Measurements from ENCODE around the gene PLGRKT. TPM values are rescaled to one million over a fixed set of nuclear protein-coding genes. Genes with fewer than 3 reads are reported as not detected.
"Not testable (repeated sequence)": the region's sequence is repeated elsewhere in the genome, so short reads cannot be mapped to it uniquely, and the experiment has no call there.

The PLGRKT gene
- total RNA-seq, 1 donor from 2014 or later = 16.5 TPM

DNA sequence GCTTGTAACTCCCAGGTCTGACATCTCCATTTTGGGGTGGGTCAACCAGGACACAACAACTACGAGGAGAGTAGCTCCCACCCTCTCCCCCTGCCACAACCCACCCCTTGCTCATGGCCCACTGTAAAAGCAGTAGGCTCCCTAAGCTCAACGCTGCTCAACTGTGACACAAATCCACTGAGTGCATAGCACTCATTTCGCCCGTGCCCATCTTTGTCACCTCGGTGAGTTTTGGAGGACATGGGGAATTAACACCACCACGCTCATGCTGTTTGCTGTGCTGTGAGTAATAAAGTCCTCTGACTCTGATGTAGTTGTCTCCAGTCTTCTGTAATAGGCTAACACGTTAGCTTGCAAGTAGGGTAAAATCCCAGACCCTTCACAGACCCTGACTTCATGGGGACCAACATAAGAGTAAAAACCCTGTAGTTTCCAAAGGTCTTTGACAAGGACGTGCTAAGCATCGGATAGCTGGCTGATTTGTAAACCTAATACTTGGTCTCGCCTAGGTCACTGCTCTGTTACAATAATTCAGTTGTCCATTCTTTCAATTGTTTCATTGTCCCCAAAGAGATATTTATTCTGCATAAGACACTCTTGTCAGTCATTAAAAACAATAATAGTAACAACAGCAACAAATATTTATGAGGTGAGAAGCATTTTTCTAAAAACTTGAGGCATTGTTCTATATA is 7.7 kb downstream of the PLGRKT start:
- no peak for DNase-seq

DNA sequence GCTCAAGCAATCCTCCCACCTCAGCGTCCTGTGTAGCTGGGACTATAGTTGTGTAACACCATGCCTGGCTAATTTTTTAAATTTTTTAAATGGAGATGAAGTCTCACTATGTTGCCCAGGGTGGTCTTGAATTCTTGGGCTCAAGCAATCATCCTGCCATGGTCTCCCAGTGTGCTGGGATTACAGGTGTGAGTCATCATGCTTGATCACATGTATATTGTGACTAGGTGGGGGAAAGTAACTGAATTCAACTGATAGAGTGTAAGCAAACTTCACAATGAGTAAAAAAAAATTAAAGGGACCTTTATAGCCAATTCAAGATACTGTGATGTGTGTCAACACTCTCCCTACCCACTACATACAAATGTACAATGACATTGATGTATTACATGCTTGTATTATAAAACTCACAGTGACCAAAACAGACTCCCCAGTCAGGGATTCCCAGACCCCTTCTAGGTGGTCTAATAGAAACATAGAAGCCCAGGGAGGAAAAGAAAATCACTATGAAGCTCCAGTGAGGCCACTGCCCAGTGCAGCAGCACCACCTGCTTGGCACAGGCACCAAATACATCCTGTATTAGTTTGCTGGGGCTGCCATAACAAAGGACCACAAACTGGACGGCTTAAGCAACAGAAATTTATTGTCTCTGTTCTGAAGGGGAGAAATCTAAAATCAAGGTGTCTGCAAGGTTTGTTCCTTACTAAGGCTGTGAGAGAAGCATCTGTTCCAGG is 8.8 kb downstream of the PLGRKT start:
- no peak for DNase-seq

- DNase-seq = no peak
Observed at GRCh38 chr9:5428172-5428571, 9.6 kb downstream of the PLGRKT start.

DNA sequence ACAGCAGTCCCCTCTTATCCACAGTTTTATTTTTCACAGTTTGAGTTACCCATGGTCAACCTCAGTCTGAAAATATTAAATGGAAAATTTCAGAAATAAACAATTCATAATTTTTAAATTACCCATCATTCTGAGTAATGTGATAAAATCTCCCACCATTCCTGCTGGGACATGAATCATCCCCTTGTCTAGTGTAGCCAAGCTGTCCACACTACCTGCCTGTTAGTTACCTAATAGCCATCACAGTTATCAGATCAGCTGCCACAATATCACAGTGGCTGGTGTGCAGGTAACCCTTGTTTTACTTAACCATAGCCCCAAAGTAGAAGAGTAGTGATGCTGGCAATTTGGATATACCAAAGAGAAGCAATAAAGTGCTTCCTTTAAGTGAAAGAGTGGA is 10.7 kb downstream of the PLGRKT start:
- no peak for DNase-seq

DNA sequence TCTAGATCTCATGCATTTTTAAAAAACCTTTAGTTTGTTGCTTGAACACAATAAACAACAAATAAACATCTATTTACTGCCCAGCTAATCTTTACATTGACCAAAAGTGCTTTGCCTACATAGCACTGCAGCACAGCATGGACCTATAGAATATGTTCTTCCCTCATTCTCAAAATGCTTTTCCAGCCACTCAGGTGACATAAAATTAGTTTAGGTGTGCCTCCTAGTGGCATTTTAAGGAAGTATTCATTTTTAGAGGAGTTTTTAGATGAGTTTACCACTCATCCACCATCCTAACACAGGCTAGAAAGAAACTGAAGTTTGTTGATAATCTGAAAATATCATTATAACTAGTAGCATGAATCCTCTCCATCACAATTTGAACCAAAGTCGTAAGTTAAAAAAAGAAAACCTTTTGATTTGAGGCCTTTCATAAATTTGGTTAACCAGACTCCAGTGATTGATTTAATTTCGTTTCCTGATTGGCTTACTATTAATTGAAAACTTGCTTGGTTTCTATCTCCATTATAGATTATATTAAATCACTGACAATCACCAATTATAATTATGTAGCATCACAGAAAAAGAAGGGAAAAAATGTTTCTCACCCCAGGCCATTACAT is 12.6 kb downstream of the PLGRKT start:
- no peak for DNase-seq

- DNase-seq = no peak
Observed at GRCh38 chr9:5422276-5422675, 15.4 kb downstream of the PLGRKT start.

GRCh38 chr9:5421163-5421562 is 16.6 kb downstream of the PLGRKT start:
- DNase-seq = no peak

DNA sequence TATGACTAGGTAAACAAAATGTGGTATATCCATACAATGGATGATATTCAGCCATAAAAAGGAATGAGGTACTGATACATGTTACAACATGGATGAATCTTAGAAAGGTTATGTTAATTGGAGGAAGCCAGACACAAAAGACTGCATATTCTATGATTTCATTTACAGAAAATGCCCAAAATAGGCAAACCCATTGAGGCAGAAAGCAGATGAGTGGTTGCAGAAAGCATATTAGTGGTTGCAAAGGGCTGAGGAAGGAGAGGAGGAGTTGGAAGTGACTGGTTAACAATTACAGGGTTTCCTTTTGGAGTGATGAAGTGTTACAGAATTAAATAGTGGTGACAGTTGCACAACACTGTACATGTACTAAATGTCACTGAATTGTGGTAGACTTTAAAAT is 17.7 kb downstream of the PLGRKT start:
- DNase-seq = no peak

DNA sequence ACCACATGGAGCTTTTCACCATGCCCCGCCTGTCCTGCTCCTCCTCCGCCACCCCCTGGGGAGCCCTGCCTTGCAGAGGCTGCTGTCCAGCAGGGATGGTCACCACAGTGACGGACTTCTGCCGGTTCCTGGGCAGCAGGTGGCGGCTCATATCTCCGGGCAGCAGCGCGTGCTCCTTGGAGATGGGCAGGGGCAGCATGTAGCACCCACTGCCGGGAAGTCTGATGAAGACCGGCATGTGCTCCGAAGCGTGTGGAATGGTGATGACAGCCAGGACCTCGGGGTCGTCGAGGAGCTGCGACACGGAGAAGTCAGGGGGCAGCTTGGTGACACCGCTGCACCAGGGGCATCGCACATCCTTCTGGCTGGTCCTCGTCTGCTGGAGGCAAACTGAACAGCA is 19.2 kb downstream of the PLGRKT start:
- no peak for DNase-seq

DNA sequence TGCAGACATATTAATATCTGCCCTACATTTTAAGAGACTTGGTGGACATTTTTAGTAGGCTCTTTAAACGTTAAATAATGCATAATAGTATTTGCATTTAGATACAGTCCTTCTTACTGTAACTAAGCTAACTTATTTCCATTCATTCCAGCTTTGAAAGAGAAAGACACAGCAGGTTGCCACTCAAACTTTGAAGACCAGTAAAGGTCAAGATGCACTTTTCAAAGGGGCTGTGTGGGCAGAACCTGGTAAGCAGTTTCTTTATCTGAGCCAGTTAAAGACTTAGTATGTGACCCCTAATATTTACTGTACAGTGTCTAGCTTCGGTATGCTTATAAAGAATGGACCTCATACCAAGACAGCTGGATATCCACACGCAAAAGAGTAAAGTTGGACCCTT is 20.8 kb downstream of the PLGRKT start:
- no peak for DNase-seq

- no peak for DNase-seq
Observed at GRCh38 chr9:5408596-5408995, 29.1 kb downstream of the PLGRKT start.

DNA sequence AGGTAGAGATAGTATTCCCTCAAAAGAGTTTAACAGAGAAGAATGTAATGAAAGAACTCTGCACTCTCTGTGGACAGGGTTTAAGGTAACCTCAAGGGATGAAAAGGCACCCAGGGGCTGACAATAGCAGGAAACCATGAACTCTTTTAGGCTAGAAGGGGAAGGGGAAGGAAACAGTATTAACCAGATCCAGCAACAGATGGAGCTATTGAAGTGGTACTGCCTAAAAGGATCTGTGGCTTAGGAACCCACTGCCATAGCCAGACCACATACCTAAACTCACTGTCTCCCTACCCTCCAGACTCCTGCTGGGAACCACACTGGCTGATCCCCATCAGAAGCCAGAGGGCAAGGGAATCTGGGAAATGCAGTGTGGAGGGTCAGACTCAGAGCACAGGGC is 35.5 kb downstream of the PLGRKT start:
- DNase-seq = no peak

DNA sequence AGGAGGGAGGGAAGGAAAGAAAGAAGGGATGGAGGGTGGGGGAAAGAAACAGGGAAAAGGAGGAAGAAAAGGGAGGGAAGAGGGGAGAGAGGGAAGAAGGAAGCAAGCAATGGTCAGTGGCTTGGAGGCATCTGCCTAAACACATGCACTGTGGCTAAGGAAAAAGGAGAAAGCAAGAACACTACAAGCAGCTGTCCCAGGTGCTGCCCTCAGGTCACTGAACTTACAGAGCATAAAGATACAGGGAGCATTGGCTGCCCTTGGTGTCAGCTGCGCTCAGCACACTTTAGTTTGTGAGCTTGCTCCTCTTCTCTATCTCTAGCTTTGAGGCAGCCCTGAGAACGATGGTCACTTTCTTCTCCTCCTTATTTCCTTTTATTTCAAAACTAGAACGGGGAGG is 40.2 kb downstream of the PLGRKT start:
- DNase-seq = not testable (repeated sequence)

- DNase-seq = no peak
Observed at GRCh38 chr9:5395428-5395827, 42.3 kb downstream of the PLGRKT start.

DNA sequence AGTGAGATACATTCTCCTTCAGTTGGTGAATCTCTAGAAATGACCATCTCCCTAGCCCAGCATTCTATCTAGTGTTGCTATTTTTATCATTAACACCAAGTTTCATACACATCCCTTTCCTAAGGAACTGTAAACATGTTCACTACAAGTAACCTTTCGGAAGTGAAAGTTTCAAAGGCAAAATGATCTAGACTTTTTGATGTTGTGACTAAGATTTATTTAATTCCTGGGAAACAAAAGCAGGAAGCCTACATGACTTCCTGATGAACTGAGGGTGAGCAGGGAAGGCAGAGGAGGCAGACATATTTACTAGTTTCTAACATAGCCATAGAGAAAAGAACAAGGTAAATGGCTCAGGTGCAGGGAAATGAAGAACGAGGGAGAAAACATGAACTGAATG is 43.7 kb downstream of the PLGRKT start:
- DNase-seq = not testable (repeated sequence)

DNA sequence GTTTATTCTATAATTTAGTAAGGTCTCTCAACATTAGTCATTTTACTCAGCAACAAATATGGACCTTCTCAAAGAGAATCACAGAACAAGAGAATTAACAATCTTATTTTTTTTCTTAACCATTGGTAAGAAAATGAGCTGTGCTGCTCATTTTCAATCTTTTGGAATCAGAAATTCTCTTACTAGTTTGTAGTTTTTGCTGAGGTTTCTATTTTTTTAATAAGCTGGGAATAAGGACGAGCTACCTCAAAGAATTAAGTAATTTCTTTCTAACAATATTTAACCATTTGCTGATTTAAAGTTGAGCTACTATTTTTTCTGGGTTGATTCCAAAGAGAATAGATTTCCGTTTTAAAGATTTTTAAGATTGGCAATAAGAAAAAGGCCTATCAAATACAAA is 44.2 kb downstream of the PLGRKT start:
- DNase-seq = no peak

DNA sequence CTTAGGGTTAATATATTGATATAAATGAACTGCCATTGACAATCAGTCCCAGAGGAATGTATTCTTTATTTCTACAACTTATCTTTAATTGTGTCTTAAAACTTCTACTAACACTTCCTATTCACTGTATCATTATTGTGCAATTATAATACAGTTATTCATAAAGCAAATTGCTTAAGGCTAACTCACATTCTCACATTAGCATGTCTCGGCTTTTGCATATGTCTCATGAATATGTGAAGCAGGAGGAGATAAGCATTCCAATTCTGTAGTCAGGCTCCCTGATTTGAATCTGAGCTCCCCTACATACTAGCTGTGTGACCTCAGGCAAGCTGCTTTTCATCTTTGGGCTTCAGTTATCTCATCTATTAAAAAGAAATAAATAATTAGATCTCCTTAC is 45.4 kb downstream of the PLGRKT start:
- no peak for DNase-seq

- no peak for DNase-seq
Observed at GRCh38 chr9:5389109-5389732, 48.5 kb downstream of the PLGRKT start.

- no peak for DNase-seq
Observed at GRCh38 chr9:5388026-5388819, 49.5 kb downstream of the PLGRKT start.

GRCh38 chr9:5384436-5384835 is 53.3 kb downstream of the PLGRKT start:
- no peak for DNase-seq

DNA sequence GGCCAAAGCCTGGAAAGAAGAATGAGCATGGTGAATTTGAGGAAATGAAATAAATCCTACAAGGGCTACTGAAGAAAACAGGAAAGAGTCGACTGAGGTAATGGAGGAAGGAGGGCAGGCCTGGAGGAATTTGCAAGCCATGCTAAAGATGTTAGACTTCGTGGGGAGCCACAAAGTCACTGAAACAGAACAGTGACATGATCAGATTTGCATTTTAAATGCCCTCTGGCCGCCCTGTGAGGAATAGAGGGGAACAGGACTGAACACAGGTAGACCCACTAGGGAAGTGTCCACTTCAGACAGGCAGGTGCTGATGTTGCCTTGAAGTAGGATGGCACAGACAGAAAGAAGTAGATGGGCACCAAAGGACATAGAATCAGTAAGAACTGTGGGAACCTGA is 55.2 kb downstream of the PLGRKT start:
- DNase-seq = no peak

DNA sequence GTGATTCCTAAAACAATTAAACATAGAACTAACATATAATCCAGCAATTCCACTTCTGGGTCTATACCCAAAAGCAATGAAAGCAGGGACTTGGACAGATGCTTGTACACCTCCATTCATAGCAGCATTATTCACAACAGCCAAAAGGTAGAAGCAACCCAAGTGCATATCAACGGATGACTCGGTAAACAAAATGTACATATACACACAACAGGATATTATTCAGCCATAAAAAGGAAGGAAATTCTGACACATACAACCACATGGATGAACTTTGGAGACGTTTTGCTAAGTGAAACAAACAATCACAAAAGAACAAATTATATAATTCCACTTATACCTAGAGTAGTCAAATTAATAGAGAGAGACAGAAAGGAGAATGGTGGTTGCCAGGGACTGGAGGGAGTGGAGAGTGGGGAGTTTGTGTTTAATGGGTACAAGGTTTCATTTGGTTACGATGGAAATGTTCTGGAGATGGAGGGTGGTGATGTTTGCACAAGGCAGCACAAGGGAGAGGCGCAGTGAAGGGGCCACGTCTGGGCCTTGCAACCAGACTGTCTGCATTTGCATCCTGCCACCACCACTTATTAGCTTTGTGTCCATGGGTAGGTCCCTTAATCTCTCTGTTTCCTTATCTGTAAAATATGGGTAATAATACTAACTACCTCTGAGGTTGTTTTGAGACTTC is 61.8 kb downstream of the PLGRKT start:
- DNase-seq = no peak

Measured in skin of body (tissue), 2 donors.